ENCODE results near the gene ATF6B. TPM values are rescaled to one million over a fixed set of nuclear protein-coding genes. Genes with fewer than 3 reads are reported as not detected.

The ATF6B gene
- total and polyA plus RNA-seq, 2 of the 13 experiments (the other 11 are each of a cell fraction or from before 2014, with no cell fraction given) = 18.1 to 44.0 TPM

DNA sequence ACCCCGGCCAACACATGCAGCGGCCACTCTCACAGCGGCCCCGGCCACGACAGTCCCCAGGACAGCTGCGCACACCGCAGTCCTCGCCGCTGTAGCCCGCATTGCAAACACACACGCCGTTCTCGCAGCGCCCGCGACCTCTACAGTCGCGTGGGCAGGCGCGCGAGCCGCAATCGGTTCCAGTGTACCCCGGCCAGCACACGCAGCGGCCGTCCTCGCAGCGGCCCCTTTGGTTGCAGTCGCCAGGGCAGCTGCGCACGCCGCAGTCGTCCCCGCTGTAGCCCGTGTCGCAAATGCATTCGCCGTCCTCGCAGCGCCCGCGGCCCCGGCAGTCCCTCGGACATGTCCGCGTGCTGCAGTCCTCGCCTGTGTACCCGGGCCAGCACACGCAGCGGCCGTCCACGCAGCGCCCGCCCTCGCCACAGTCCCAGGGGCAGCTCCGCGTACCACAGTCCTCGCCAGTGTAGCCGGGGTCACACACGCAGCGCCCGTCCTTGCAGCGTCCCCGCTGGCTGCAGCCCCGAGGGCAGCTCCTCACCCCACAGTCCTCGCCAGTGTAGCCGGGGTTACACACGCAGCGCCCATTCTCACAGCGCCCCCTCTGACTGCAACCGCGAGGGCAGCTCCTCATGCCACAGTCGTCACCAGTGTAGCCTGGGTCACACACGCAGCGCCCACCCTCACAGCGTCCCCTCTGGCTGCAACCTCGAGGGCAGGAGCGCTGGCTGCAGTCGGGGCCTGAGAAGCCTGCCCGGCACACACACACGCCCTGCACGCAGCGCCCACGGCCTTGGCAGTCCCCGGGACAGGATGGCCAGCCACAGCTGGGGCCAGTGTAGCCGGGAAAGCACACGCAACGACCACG lies 31.4 kb downstream of the ATF6B start (continued):
- TF ChIP-seq, protein P1, sequence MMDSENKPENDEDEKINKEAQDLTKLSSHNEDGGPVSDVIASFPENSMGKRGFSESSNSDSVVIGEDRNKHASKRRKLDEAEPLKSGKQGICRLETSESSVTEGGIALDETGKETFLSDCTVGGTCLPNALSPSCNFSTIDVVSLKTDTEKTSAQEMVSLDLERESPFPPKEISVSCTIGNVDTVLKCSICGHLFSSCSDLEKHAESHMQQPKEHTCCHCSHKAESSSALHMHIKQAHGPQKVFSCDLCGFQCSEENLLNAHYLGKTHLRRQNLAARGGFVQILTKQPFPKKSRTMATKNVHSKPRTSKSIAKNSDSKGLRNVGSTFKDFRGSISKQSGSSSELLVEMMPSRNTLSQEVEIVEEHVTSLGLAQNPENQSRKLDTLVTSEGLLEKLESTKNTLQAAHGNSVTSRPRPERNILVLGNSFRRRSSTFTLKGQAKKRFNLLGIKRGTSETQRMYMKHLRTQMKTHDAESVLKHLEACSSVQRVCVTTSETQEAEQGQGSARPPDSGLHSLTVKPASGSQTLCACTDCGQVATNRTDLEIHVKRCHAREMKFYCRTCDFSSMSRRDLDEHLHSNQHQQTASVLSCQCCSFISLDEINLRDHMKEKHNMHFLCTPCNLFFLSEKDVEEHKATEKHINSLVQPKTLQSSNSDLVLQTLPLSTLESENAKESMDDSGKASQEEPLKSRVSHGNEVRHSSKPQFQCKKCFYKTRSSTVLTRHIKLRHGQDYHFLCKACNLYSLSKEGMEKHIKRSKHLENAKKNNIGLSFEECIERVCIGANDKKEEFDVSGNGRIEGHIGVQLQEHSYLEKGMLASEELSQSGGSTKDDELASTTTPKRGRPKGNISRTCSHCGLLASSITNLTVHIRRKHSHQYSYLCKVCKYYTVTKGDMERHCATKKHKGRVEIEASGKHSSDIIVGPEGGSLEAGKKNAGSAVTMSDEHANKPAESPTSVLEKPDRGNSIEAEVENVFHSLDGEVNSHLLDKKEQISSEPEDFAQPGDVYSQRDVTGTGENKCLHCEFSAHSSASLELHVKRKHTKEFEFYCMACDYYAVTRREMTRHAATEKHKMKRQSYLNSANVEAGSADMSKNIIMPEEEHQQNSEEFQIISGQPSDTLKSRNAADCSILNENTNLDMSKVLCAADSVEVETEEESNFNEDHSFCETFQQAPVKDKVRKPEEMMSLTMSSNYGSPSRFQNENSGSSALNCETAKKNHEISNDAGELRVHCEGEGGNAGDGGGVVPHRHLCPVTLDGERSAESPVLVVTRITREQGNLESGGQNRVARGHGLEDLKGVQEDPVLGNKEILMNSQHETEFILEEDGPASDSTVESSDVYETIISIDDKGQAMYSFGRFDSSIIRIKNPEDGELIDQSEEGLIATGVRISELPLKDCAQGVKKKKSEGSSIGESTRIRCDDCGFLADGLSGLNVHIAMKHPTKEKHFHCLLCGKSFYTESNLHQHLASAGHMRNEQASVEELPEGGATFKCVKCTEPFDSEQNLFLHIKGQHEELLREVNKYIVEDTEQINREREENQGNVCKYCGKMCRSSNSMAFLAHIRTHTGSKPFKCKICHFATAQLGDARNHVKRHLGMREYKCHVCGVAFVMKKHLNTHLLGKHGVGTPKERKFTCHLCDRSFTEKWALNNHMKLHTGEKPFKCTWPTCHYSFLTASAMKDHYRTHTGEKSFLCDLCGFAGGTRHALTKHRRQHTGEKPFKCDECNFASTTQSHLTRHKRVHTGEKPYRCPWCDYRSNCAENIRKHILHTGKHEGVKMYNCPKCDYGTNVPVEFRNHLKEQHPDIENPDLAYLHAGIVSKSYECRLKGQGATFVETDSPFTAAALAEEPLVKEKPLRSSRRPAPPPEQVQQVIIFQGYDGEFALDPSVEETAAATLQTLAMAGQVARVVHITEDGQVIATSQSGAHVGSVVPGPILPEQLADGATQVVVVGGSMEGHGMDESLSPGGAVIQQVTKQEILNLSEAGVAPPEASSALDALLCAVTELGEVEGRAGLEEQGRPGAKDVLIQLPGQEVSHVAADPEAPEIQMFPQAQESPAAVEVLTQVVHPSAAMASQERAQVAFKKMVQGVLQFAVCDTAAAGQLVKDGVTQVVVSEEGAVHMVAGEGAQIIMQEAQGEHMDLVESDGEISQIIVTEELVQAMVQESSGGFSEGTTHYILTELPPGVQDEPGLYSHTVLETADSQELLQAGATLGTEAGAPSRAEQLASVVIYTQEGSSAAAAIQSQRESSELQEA (CRISPR knock-in tag; IDR thresholded peaks at IDR 0.05; ENCODE audit: not compliant biosample characterization) = peak; percentile 6
- peak; percentile 84; the same call in 1 of the 2 replicates for TF ChIP-seq EZH2 (conservative IDR thresholded peaks at IDR 0.05; ENCODE audit: low read depth, low read length)
- no peak for TF ChIP-seq ZNF883 (CRISPR knock-in tag; IDR thresholded peaks at IDR 0.05; ENCODE audit: not compliant biosample characterization)
- TF ChIP-seq ZNF337 (CRISPR knock-in tag; IDR thresholded peaks at IDR 0.05; ENCODE audit: borderline replicate concordance, low read depth) = no peak
- TF ChIP-seq ZNF3 (CRISPR knock-in tag; IDR thresholded peaks at IDR 0.05) = no peak
- TF ChIP-seq, protein P2, sequence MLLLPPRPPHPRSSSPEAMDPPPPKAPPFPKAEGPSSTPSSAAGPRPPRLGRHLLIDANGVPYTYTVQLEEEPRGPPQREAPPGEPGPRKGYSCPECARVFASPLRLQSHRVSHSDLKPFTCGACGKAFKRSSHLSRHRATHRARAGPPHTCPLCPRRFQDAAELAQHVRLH (CRISPR knock-in tag; IDR thresholded peaks at IDR 0.05; ENCODE audit: borderline replicate concordance, low read depth) = 0 out of 2 replicates have a peak, but pooled peaks have one; percentile 44

All from HepG2 (cell line).